Natural killer cell (primary cell): Measurements from ENCODE around the gene EPB41L5. TPM values are rescaled to one million over a fixed set of nuclear protein-coding genes. Genes with fewer than 3 reads are reported as not detected.

Experiments
- ATAC-seq, 3 donors: fragments of 150-1000 bp in 2 of 3; fragments of 200-7000 bp in 1 of 3; cut with Tn5 transposase; 1 replicate in 1 of 3; 2 replicates in 2 of 3; pipeline ENCODE4 v1.10.0; 2021; ENCODE audit warnings: mild to moderate bottlenecking in 2 of 3, moderate library complexity in 2 of 3
- DNase-seq, 2 donors: peaks; one replicate each; pipeline versions ENCODE4 v3.0.0 to v3.0.0-alpha.2; 2013 to 2021; ENCODE audit warnings: mixed read lengths in 1 of 2
- H3K27ac ChIP-seq: one replicate; pipeline ENCODE4 v1.5.1; 2013; ENCODE audit warnings: mild to moderate bottlenecking, low read length
- H3K27me3 ChIP-seq: one replicate; pipeline ENCODE4 v1.6.1; 2013; ENCODE audit warnings: low read length; ENCODE audit not compliant: control insufficient read depth, insufficient read depth
- H3K36me3 ChIP-seq: one replicate; pipeline ENCODE4 v1.6.1; 2013; ENCODE audit warnings: low read length; ENCODE audit not compliant: control insufficient read depth, insufficient read depth
- H3K4me1 ChIP-seq: one replicate; pipeline ENCODE4 v1.6.1; 2013; ENCODE audit warnings: low read length; ENCODE audit not compliant: control insufficient read depth, insufficient read depth
- H3K4me3 ChIP-seq: one replicate; pipeline ENCODE4 v1.5.1; 2013; ENCODE audit warnings: low read length
- H3K9me3 ChIP-seq: one replicate; pipeline ENCODE4 v1.6.1; 2013; ENCODE audit warnings: low read length; ENCODE audit not compliant: control insufficient read depth, insufficient read depth
- H3K27ac Mint-ChIP-seq, 2 donors: one replicate each; pipeline ENCODE4 v1.8.0; 2022; ENCODE audit warnings: mild to moderate bottlenecking in 2 of 2, mixed read lengths in 2 of 2, moderate library complexity in 1 of 2
- H3K27me3 Mint-ChIP-seq, 2 donors: one replicate each; pipeline ENCODE4 v1.8.0; 2022; ENCODE audit warnings: low read depth in 2 of 2, mixed read lengths in 2 of 2
- H3K36me3 Mint-ChIP-seq: one replicate; pipeline ENCODE4 v1.8.0; 2022; ENCODE audit warnings: mixed read lengths
- H3K4me1 Mint-ChIP-seq, 2 donors: one replicate each; pipeline ENCODE4 v1.8.0; 2022; ENCODE audit warnings: mixed read lengths in 2 of 2
- H3K4me3 Mint-ChIP-seq: one replicate; pipeline ENCODE4 v1.8.0; 2022; ENCODE audit warnings: mild to moderate bottlenecking, moderate library complexity, mixed read lengths
- H3K9me3 Mint-ChIP-seq, 2 donors: one replicate each; pipeline ENCODE4 v1.8.0; 2022; ENCODE audit warnings: mixed read lengths in 2 of 2
- CTCF ChIP-seq: fragments of 200-600 bp; IDR thresholded peaks from one replicate; pipeline ENCODE4 v1.8.0; 2022; ENCODE audit warnings: antibody characterized with exemption
- WGBS: methylation state at CpG from one replicate; pipeline ENCODE4 v1.1.7; 2013; ENCODE audit warnings: missing lambda C conversion rate; ENCODE audit not compliant: insufficient coverage; 5-methylcytosine and 5-hydroxymethylcytosine counted together
- intact Hi-C: fragments of 100-400 bp; cut with micrococcal nuclease; formaldehyde crosslinking; loops from one replicate; pipeline ENCODE4 v1.14.2; 2022
- total RNA-seq, 4 donors: library from RNA; stranded (reverse); fragments of 120-200 nt in 1 of 4; gene quantifications; one replicate each; pipeline versions ENCODE4 v1.2.3 to v1.2.4, GENCODE V29; 2013 to 2022

The EPB41L5 gene
- total RNA-seq, 3 donors from 2014 or later (not counting 1 experiment from before 2014, with no cell fraction given): 3.0 to 8.5 (median 3.6) TPM

GRCh38 chr2:120225549-120226065, 212.7 kb downstream of the EPB41L5 start:
- Mint-ChIP-seq H3K36me3 (no peaks in the 10 kb centered on the region), H3K27me3 (no peaks in the 10 kb centered on the region), H3K27ac (no peak overlapping the region), H3K4me1 (peaks cover 43 to 52% of the 10 kb centered on the region in 2 donors), H3K4me3 (no peak overlapping the region), H3K9me3 (no peaks in the 10 kb centered on the region)
- intact Hi-C loops: no loop called here
- WGBS: 90% methylated on average over 9 of the region's 9 CpGs
- no peak for TF ChIP-seq CTCF
- Histone ChIP-seq H3K4me1 (peaks cover 32% of the 10 kb centered on the region), H3K27me3 (no peaks in the 10 kb centered on the region), H3K36me3 (no peaks in the 10 kb centered on the region), H3K4me3 (no peak overlapping the region), H3K9me3 (no peaks in the 10 kb centered on the region), H3K27ac (no peak overlapping the region)
- DNase-seq (no peak), ATAC-seq (no peak)

- no peak overlapping the region for H3K27ac ChIP-seq
- no peaks in the 10 kb centered on the region for H3K9me3 ChIP-seq
- no peaks in the 10 kb centered on the region for H3K36me3 ChIP-seq
- WGBS: 50% methylated on average over 9 of the region's 9 CpGs
- no peak for ATAC-seq
- intact Hi-C loops: no loop called here
- H3K4me3 Mint-ChIP-seq: peak overlapping the region; percentile 49
- H3K4me1 ChIP-seq: peaks cover 39% of the 10 kb centered on the region
- H3K27me3 Mint-ChIP-seq: no peaks in the 10 kb centered on the region
- H3K4me3 ChIP-seq: no peak overlapping the region
- peaks cover 43 to 52% of the 10 kb centered on the region in 2 donors for H3K4me1 Mint-ChIP-seq
- no peak for TF ChIP-seq CTCF
- no peak overlapping the region for H3K27ac Mint-ChIP-seq
- H3K27me3 ChIP-seq: no peaks in the 10 kb centered on the region
- H3K36me3 Mint-ChIP-seq: no peaks in the 10 kb centered on the region
- no peaks in the 10 kb centered on the region for H3K9me3 Mint-ChIP-seq
- no peak for DNase-seq
Observed at GRCh38 chr2:120226316-120226715, 213.4 kb downstream of the EPB41L5 start.

- Histone ChIP-seq H3K27ac (no peak overlapping the region), H3K27me3 (no peaks in the 10 kb centered on the region), H3K4me3 (no peak overlapping the region), H3K4me1 (peaks cover 38% of the 10 kb centered on the region), H3K9me3 (no peaks in the 10 kb centered on the region), H3K36me3 (no peaks in the 10 kb centered on the region)
- H3K27ac Mint-ChIP-seq: peak overlapping the region in 1 of 2 donors; percentile 25
- no peaks in the 10 kb centered on the region for H3K36me3 Mint-ChIP-seq
- no peak for TF ChIP-seq CTCF
- DNase-seq: no peak
- H3K9me3 Mint-ChIP-seq: no peaks in the 10 kb centered on the region
- no peak overlapping the region for H3K4me3 Mint-ChIP-seq
- no peaks in the 10 kb centered on the region for H3K27me3 Mint-ChIP-seq
- peaks cover 33 to 50% of the 10 kb centered on the region in 2 donors for H3K4me1 Mint-ChIP-seq
- no peak for ATAC-seq
- intact Hi-C loops: no loop called here
- 67% methylated on average over 16 of the region's 16 CpGs for WGBS
Observed at GRCh38 chr2:120227111-120227991, 214.5 kb downstream of the EPB41L5 start.
